ENCODE measurements around the gene LIM2. TPM values are rescaled to one million over a fixed set of nuclear protein-coding genes. Genes with fewer than 3 reads are reported as not detected.
A peak's percentile ranks its signal among the peaks of the same experiment; 100 is the strongest.

The LIM2 gene
- total RNA-seq, 1 experiment from 2014 or later = not detected

DNA sequence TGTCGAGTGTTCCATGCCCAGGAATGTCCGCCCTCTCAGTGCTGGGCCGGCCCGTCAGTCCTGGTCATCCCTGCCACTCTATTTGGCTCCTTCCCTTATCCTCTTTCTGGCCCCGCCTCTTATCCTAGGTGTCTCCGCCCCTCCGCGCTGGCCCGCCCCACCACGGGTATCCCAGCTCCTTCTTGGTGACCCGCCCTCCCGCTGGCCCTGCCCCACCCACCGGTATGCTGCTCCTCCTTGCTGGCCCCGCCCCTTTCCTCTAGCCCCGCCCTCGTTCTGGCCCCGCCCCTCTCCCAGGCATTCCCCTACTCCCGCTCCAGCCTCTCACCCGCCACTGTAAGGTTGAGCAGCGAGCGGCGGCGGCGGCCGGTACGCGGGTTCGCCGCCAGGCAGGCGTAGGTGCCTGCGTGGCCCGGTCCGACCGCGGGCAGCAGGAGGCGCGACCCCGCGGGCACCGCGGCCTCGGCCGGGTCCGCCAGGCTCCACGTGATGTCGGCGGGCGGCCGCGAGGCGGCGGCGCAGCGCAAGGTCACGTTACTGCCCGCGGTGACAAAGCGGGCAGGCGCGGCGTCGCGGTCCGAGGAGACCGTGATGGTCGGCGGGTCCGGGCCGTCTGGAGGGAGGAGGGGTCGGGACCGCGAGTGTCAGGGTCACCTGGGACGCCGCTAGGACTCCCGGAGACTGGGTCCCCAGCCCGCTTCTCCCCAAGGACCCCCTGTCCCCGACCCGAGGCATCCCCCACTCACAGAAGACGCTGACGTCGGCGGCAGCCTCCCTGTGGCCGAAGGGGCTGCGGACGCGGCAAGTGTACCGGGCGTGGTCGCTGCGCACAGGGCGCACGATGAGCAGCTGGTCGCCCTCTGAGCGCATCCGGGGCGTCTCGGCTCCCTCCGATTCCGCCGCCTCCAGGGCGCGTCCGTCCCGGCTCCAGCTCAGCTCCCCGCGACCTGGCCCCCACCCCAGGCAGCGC is 47.8 kb downstream of the LIM2 start (continued):
- peak; percentile 84; the same call in 1 of the 2 replicates for TF ChIP-seq SP1 (CRISPR knock-in tag; conservative IDR thresholded peaks at IDR 0.05)
- TF ChIP-seq, protein P1, sequence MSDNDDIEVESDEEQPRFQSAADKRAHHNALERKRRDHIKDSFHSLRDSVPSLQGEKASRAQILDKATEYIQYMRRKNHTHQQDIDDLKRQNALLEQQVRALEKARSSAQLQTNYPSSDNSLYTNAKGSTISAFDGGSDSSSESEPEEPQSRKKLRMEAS (CRISPR knock-in tag; IDR thresholded peaks at IDR 0.05) = peak; percentile 84
- TF ChIP-seq TP53 (CRISPR knock-in tag; IDR thresholded peaks at IDR 0.05) = peak; percentile 84; the same call in 1 of the 2 replicates
- no peak for TF ChIP-seq ZNF138 (CRISPR knock-in tag; conservative IDR thresholded peaks at IDR 0.05)
- TF ChIP-seq KAT7 (CRISPR knock-in tag; IDR thresholded peaks at IDR 0.05; ENCODE audit: borderline replicate concordance) = no peak
- TF ChIP-seq, protein P2, sequence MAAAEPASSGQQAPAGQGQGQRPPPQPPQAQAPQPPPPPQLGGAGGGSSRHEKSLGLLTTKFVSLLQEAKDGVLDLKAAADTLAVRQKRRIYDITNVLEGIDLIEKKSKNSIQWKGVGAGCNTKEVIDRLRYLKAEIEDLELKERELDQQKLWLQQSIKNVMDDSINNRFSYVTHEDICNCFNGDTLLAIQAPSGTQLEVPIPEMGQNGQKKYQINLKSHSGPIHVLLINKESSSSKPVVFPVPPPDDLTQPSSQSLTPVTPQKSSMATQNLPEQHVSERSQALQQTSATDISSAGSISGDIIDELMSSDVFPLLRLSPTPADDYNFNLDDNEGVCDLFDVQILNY (CRISPR knock-in tag; IDR thresholded peaks at IDR 0.05) = 0 out of 2 replicates have a peak, but pooled peaks have one; percentile 71
- TF ChIP-seq, protein P3, sequence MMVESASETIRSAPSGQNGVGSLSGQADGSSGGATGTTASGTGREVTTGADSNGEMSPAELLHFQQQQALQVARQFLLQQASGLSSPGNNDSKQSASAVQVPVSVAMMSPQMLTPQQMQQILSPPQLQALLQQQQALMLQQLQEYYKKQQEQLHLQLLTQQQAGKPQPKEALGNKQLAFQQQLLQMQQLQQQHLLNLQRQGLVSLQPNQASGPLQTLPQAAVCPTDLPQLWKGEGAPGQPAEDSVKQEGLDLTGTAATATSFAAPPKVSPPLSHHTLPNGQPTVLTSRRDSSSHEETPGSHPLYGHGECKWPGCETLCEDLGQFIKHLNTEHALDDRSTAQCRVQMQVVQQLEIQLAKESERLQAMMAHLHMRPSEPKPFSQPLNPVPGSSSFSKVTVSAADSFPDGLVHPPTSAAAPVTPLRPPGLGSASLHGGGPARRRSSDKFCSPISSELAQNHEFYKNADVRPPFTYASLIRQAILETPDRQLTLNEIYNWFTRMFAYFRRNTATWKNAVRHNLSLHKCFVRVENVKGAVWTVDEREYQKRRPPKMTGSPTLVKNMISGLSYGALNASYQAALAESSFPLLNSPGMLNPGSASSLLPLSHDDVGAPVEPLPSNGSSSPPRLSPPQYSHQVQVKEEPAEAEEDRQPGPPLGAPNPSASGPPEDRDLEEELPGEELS (CRISPR knock-in tag; IDR thresholded peaks at IDR 0.05) = peak; percentile 86
- TF ChIP-seq ZNF263 (CRISPR knock-in tag; IDR thresholded peaks at IDR 0.05; ENCODE audit: low read depth) = peak; percentile 42; the same call in 1 of the 2 replicates
- TF ChIP-seq, protein P4, sequence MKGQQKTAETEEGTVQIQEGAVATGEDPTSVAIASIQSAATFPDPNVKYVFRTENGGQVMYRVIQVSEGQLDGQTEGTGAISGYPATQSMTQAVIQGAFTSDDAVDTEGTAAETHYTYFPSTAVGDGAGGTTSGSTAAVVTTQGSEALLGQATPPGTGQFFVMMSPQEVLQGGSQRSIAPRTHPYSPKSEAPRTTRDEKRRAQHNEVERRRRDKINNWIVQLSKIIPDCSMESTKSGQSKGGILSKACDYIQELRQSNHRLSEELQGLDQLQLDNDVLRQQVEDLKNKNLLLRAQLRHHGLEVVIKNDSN (CRISPR knock-in tag; IDR thresholded peaks at IDR 0.05) = peak; percentile 83
- TF ChIP-seq CREM (CRISPR knock-in tag; IDR thresholded peaks at IDR 0.05) = peak; percentile 84; the same call in 1 of the 2 replicates
- TF ChIP-seq, protein P5, sequence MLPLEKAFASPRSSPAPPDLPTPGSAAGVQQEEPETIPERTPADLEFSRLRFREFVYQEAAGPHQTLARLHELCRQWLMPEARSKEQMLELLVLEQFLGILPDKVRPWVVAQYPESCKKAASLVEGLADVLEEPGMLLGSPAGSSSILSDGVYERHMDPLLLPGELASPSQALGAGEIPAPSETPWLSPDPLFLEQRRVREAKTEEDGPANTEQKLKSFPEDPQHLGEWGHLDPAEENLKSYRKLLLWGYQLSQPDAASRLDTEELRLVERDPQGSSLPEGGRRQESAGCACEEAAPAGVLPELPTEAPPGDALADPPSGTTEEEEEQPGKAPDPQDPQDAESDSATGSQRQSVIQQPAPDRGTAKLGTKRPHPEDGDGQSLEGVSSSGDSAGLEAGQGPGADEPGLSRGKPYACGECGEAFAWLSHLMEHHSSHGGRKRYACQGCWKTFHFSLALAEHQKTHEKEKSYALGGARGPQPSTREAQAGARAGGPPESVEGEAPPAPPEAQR (CRISPR knock-in tag; IDR thresholded peaks at IDR 0.05) = no peak
- peak; percentile 45 for TF ChIP-seq NFYB (CRISPR knock-in tag; conservative IDR thresholded peaks at IDR 0.05; ENCODE audit: low read depth)
- TF ChIP-seq ATF1 (CRISPR knock-in tag; IDR thresholded peaks at IDR 0.05) = peak; percentile 89

DNA sequence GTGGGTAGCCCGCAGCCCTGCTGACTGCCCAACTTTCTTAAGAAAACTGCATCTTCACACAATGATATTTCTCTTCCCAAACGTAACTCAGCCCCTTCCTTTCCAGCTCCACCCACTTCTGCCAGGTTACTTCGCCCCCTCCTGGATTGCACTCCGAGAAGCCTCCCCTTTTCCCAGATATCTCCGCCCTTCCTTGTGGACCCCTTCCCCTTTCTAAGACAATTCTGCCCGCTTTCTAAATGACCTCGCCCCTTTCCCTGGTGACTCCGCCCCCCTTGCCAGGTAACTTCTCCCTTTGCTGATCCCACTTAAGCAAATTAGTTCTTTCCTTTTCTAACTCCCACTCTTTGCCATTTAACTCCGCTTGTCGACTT is 48.5 kb downstream of the LIM2 start:
- H3K27ac Mint-ChIP-seq = peak overlapping the region; percentile 98
- ATAC-seq (peak; percentile 65), DNase-seq (ENCODE audit: low spot score) (no peak)
- POLR2A ChIA-PET = interaction anchor here (0.6 to 1.4 kb wide), 6 partner anchors 26 to 541 kb away, joined by 3 to 6 read pairs (median 4); partner anchors contain the start of genes C19orf84 and ETFB
- H3K4me3 Mint-ChIP-seq = peak overlapping the region; percentile 89
- TF ChIP-seq NFE2L1 (CRISPR knock-in tag; IDR thresholded peaks at IDR 0.05) (0 out of 2 replicates have a peak, but pooled peaks have one; percentile 22), SP1 (CRISPR knock-in tag; conservative IDR thresholded peaks at IDR 0.05) (no peak)
- peaks cover 26% of the 10 kb centered on the region for H3K27me3 Mint-ChIP-seq (ENCODE audit: low read depth)
- H3K9me3 Mint-ChIP-seq = peaks cover 4% of the 10 kb centered on the region
- CTCF ChIA-PET = interaction anchor here (0.6 to 4.6 kb wide), 35 partner anchors 9 to 790 kb away, joined by 3 to 37 read pairs (median 6); partner anchors contain the start of genes C19orf84, ETFB, LIM2 and SIGLEC10
- H3K4me1 Mint-ChIP-seq = peaks cover 32% of the 10 kb centered on the region
- peaks cover 16% of the 10 kb centered on the region for H3K36me3 Mint-ChIP-seq

All from WTC11 (cell line).